CD14-positive monocyte (primary cell): Measurements from ENCODE around the gene RHOV. TPM values are rescaled to one million over a fixed set of nuclear protein-coding genes. Genes with fewer than 3 reads are reported as not detected.

Experiments
- DNase-seq, 3 donors: peaks; one replicate each; pipeline ENCODE4 v3.0.0-alpha.2; 2011 to 2022
- H2AFZ ChIP-seq: 2 replicates; pipeline ENCODE4 v1.6.0; 2012; ENCODE audit warnings: mild to moderate bottlenecking, low read depth, low read length, inconsistent platforms; ENCODE audit not compliant: insufficient read depth, poor library complexity, severe bottlenecking
- H3K27ac ChIP-seq, 2 donors: 1 replicate in 1 of 2; 2 replicates in 1 of 2; pipeline ENCODE4 v1.5.1; 2012 to 2013; ENCODE audit warnings: low read length in 2 of 2, control low read depth in 1 of 2, inconsistent platforms in 1 of 2, low read depth in 1 of 2, mild to moderate bottlenecking in 1 of 2
- H3K27me3 ChIP-seq, 2 donors: one replicate each; pipeline versions ENCODE4 v1.6.0 to v1.6.1; 2011 to 2013; ENCODE audit warnings: low read length in 2 of 2; ENCODE audit not compliant: control insufficient read depth in 2 of 2, insufficient read depth in 2 of 2
- H3K36me3 ChIP-seq, 2 donors: replicated peaks in 1 of 2; 1 replicate in 1 of 2; 2 replicates in 1 of 2; pipeline versions ENCODE4 v1.5.1 to v1.6.1; 2012 to 2013; ENCODE audit warnings: low read length in 2 of 2, control low read depth in 1 of 2, inconsistent platforms in 1 of 2, mild to moderate bottlenecking in 1 of 2; ENCODE audit not compliant: insufficient read depth in 2 of 2, control insufficient read depth in 1 of 2
- H3K4me1 ChIP-seq, 2 donors: 1 replicate in 1 of 2; 2 replicates in 1 of 2; pipeline versions ENCODE4 v1.5.1 to v1.6.1; 2012 to 2013; ENCODE audit warnings: low read length in 2 of 2, control low read depth in 1 of 2, inconsistent platforms in 1 of 2, mild to moderate bottlenecking in 1 of 2, moderate library complexity in 1 of 2; ENCODE audit not compliant: insufficient read depth in 2 of 2, control insufficient read depth in 1 of 2
- H3K4me2 ChIP-seq: replicated peaks from 2 replicates; pipeline ENCODE3; 2012; ENCODE audit warnings: low read length, moderate library complexity, mild to moderate bottlenecking; ENCODE audit not compliant: poor library complexity, severe bottlenecking; ENCODE audit errors: extremely low read depth
- H3K4me3 ChIP-seq, 3 experiments: fragments of 200-600 bp in 1 of 3; sonication (generic) in 1 of 3; replicated peaks in 1 of 3; 1 replicate in 2 of 3; 2 replicates in 1 of 3; pipeline ENCODE4 v1.5.1; 2011 to 2013; ENCODE audit warnings: low read length in 3 of 3, mild to moderate bottlenecking in 3 of 3, control low read depth in 2 of 3, low read depth in 2 of 3, inconsistent platforms in 1 of 3, moderate library complexity in 1 of 3
- H3K79me2 ChIP-seq: 2 replicates; pipeline ENCODE4 v1.6.0; 2012; ENCODE audit warnings: mild to moderate bottlenecking, control low read depth, inconsistent platforms, low read length, moderate library complexity; ENCODE audit not compliant: insufficient read depth
- H3K9ac ChIP-seq: 2 replicates; pipeline ENCODE4 v1.6.0; 2017; ENCODE audit warnings: low read length, mild to moderate bottlenecking; ENCODE audit not compliant: insufficient read depth, poor library complexity, severe bottlenecking
- H3K9me3 ChIP-seq, 2 donors: replicated peaks in 1 of 2; 1 replicate in 1 of 2; 2 replicates in 1 of 2; pipeline versions ENCODE4 v1.5.1 to v1.6.1; 2012 to 2013; ENCODE audit warnings: low read length in 2 of 2, control low read depth in 1 of 2; ENCODE audit not compliant: control insufficient read depth in 1 of 2, insufficient read depth in 1 of 2
- H4K20me1 ChIP-seq: 2 replicates; pipeline ENCODE4 v1.6.0; 2012; ENCODE audit warnings: mild to moderate bottlenecking, low read length, control low read depth, moderate library complexity; ENCODE audit not compliant: insufficient read depth
- H3K27ac Mint-ChIP-seq, 7 donors: one replicate each; pipeline ENCODE4 v1.8.0; 2020; ENCODE audit warnings: mild to moderate bottlenecking in 7 of 7, mixed read lengths in 7 of 7, moderate library complexity in 6 of 7, inconsistent platforms in 2 of 7
- H3K27me3 Mint-ChIP-seq, 3 donors: one replicate each; pipeline ENCODE4 v1.8.0; 2021 to 2022; ENCODE audit warnings: low read depth in 3 of 3, mild to moderate bottlenecking in 3 of 3, mixed read lengths in 3 of 3, moderate library complexity in 3 of 3, inconsistent platforms in 1 of 3
- H3K36me3 Mint-ChIP-seq, 2 donors: one replicate each; pipeline ENCODE4 v1.8.0; 2020; ENCODE audit warnings: mixed read lengths in 2 of 2, inconsistent platforms in 1 of 2, mild to moderate bottlenecking in 1 of 2
- H3K4me1 Mint-ChIP-seq: one replicate; pipeline ENCODE4 v1.8.0; 2020; ENCODE audit warnings: mild to moderate bottlenecking, mixed read lengths
- H3K4me3 Mint-ChIP-seq, 2 donors: one replicate each; pipeline ENCODE4 v1.8.0; 2020; ENCODE audit warnings: mild to moderate bottlenecking in 2 of 2, mixed read lengths in 2 of 2, moderate library complexity in 1 of 2
- H3K9me3 Mint-ChIP-seq, 7 donors: one replicate each; pipeline ENCODE4 v1.8.0; 2020 to 2022; ENCODE audit warnings: mixed read lengths in 7 of 7, mild to moderate bottlenecking in 6 of 7, moderate library complexity in 6 of 7, inconsistent platforms in 2 of 7
- WGBS: methylation state at CpG from one replicate; pipeline ENCODE4 v1.1.5; 2013; ENCODE audit warnings: missing lambda C conversion rate; ENCODE audit not compliant: insufficient coverage; 5-methylcytosine and 5-hydroxymethylcytosine counted together
- intact Hi-C, 2 donors: fragments of 100-400 bp; cut with micrococcal nuclease; formaldehyde crosslinking; loops; one replicate each; pipeline versions ENCODE4 v1.15.0 to v1.15.1; 2023
- polyA plus RNA-seq, 3 donors: library from polyadenylated mRNA; depleted of rRNA in 1 of 3; unstranded in 2 of 3; stranded (reverse) in 1 of 3; fragments of 300-500 nt in 2 of 3; fragments of >200 nt in 1 of 3; fragmentation: Illumina TruSeq in 2 of 3; gene quantifications; 1 replicate in 2 of 3; 2 replicates in 1 of 3; pipeline ENCODE4 v1.2.3, GENCODE V29; 2012 to 2021
- TF ChIP-seq, protein P1 (sequence below): fragments of 200-600 bp; IDR thresholded peaks from one replicate; pipeline ENCODE4 v1.8.0; 2022; ENCODE audit warnings: antibody characterized with exemption, mild to moderate bottlenecking

Gene RHOV
- polyA plus RNA-seq, 3 donors, result 0.08 TPM; not detected in 2

DNA sequence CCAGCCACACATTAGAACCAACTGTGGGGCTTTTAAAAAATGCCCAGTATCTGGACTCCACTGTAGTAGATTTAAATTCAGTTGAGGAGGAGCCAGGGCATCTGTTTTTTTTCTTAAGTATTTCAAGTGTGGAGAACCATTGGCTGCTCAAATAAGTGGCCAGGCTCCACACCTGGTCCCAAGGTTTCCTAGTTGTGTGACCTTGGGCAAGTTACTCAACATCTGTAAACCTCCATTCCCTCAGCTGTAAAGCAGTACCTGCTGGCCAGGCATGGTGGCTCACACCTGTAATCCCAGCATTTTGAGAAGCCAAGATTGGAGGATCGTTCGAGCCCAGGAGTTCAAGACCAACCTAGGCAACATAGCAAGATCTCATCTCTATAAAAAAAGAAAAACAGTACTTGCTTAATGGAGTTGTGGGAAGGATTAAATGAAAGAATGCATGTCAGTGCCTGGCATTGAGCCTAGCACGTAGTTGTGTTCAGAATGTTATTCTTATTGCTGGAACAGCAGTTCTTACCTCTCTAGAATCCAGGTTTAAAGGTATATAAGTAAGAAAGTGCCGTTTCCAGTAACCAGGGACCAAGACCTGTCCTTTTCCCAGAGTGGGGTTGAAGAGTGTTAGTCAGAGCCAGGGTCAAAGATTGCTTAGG, 47.5 kb downstream of the RHOV start:
- peaks cover 0 to 3% (median 0%) of the 10 kb centered on the region in 7 donors for H3K9me3 Mint-ChIP-seq
- no CpG with 5 or more reads among the region's 4 CpGs for WGBS
- Histone ChIP-seq H4K20me1 (no peaks in the 10 kb centered on the region), H3K27me3 (no peaks in the 10 kb centered on the region), H3K36me3 (no peaks in the 10 kb centered on the region), H3K9me3 (no peaks in the 10 kb centered on the region), H3K4me3 (no peak overlapping the region), H3K4me1 (no peaks in the 10 kb centered on the region), H3K4me2 (no peak overlapping the region), H3K9ac (no peak overlapping the region), H3K79me2 (no peaks in the 10 kb centered on the region), H3K27ac (no peak overlapping the region), H2AFZ (no peak overlapping the region)
- no peak for DNase-seq
- no peak overlapping the region for H3K4me3 Mint-ChIP-seq
- intact Hi-C loops, result no loop called here
- TF ChIP-seq, protein P1, sequence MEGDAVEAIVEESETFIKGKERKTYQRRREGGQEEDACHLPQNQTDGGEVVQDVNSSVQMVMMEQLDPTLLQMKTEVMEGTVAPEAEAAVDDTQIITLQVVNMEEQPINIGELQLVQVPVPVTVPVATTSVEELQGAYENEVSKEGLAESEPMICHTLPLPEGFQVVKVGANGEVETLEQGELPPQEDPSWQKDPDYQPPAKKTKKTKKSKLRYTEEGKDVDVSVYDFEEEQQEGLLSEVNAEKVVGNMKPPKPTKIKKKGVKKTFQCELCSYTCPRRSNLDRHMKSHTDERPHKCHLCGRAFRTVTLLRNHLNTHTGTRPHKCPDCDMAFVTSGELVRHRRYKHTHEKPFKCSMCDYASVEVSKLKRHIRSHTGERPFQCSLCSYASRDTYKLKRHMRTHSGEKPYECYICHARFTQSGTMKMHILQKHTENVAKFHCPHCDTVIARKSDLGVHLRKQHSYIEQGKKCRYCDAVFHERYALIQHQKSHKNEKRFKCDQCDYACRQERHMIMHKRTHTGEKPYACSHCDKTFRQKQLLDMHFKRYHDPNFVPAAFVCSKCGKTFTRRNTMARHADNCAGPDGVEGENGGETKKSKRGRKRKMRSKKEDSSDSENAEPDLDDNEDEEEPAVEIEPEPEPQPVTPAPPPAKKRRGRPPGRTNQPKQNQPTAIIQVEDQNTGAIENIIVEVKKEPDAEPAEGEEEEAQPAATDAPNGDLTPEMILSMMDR, result no peak
- H3K27me3 Mint-ChIP-seq, result peaks cover 5 to 9% (median 6%) of the 10 kb centered on the region in 3 donors
- no peak overlapping the region for H3K27ac Mint-ChIP-seq
- H3K4me1 Mint-ChIP-seq, result no peaks in the 10 kb centered on the region
- H3K36me3 Mint-ChIP-seq, result no peaks in the 10 kb centered on the region

DNA sequence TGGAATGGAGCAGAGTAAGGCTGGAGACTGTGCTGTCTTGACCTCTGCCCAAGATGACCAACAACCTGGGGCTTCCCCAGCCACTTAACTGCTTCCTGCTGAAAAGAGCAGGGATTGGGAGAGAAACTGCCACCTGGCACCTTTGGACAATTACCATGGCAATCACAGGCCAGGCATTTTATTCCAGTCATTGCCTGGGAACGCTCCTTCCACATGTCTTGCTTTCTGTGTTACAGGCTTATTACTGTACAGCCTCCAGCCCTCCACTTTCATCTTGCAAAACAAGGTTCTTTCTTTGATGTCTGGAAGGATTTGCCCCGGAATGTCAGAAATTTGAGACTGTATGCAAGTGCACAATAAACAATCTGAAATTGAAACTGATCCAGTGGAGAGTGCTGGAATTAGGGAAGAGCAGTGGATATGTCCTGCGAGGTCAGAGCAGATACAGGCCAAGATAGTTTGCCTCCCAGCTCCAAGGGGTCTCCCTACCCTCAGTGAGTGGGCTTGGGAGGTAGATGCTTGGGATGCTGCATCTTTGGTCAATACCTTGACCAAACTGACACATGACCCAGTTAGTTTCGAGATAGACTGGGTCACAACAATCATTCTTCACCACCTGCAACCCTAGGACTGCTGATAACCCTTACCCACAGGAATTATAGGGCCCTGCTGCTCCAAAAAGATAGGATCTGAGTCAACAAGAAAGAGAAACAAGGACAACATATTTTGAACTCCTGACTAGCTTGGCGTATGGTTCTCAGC, 48.2 kb downstream of the RHOV start:
- H2AFZ ChIP-seq, result no peak overlapping the region
- no peak overlapping the region for H3K4me3 ChIP-seq
- no peaks in the 10 kb centered on the region for H3K27me3 ChIP-seq
- Mint-ChIP-seq H3K4me1 (no peaks in the 10 kb centered on the region), H3K36me3 (no peaks in the 10 kb centered on the region), H3K4me3 (no peak overlapping the region), H3K27me3 (peaks cover 5 to 11% (median 6%) of the 10 kb centered on the region in 3 donors), H3K27ac (no peak overlapping the region), H3K9me3 (peaks cover 0 to 3% (median 0%) of the 10 kb centered on the region in 7 donors)
- H3K4me2 ChIP-seq, result no peak overlapping the region
- no peak overlapping the region for H3K9ac ChIP-seq
- H3K79me2 ChIP-seq, result no peaks in the 10 kb centered on the region
- H3K9me3 ChIP-seq, result no peaks in the 10 kb centered on the region
- no peak overlapping the region for H3K27ac ChIP-seq
- H3K36me3 ChIP-seq, result no peaks in the 10 kb centered on the region
- WGBS, result 100% methylated on average over 3 of the region's 5 CpGs
- no peaks in the 10 kb centered on the region for H4K20me1 ChIP-seq
- DNase-seq, result no peak
- intact Hi-C loops, result no loop called here
- H3K4me1 ChIP-seq, result no peaks in the 10 kb centered on the region
- TF ChIP-seq, protein P1, result no peak
